ENCODE results near the gene BCAT1. TPM values are rescaled to one million over a fixed set of nuclear protein-coding genes. Genes with fewer than 3 reads are reported as not detected.
"Not testable (repeated sequence)": the region's sequence is repeated elsewhere in the genome, so short reads cannot be mapped to it uniquely, and the experiment has no call there.

Gene BCAT1
- total RNA-seq, 4 donors from 2014 or later: 11.4 to 39.3 (median 18.0) TPM

GRCh38 chr12:24964342-24964741 is 15.4 kb upstream of the BCAT1 start:
- H3K4me3 ChIP-seq: no peak overlapping the region

GRCh38 chr12:24960222-24960855 is 11.4 kb upstream of the BCAT1 start:
- Histone ChIP-seq H3K4me1 (no peaks in the 10 kb centered on the region), H3K4me3 (no peak overlapping the region), H3K36me3 (no peaks in the 10 kb centered on the region), H3K9me3 (peaks cover 0 to 27% (median 0%) of the 10 kb centered on the region in 3 donors), H3K27me3 (no peaks in the 10 kb centered on the region), H3K27ac (no peak overlapping the region)
- TF ChIP-seq CTCF (IDR thresholded peaks at IDR 0.05) (peak in 2 of 4 experiments; percentile 11 to 22), POLR2A (IDR thresholded peaks at IDR 0.05) (no peak)
- ATAC-seq: peak; percentile 34
- WGBS, 2 donors (ENCODE audit: low coverage in 1 of 2): 17% methylated on average over 2 of the region's 2 CpGs; no CpG with 5 or more reads in 1 of the 2 donors

More at GRCh38 chr12:24964342-24964741, 15.4 kb upstream of the BCAT1 start:
- no peaks in the 10 kb centered on the region for H3K4me1 ChIP-seq
- no peak for ATAC-seq
- 0% methylated on average over 1 of the region's 1 CpG for WGBS, 2 donors (ENCODE audit: low coverage in 1 of 2)
- TF ChIP-seq EP300 (IDR thresholded peaks at IDR 0.05): no peak
- TF ChIP-seq CTCF (IDR thresholded peaks at IDR 0.05): no peak
- no peak for TF ChIP-seq POLR2A (IDR thresholded peaks at IDR 0.05)
- no peak for TF ChIP-seq POLR2AphosphoS5 (IDR thresholded peaks at IDR 0.05)
- H3K36me3 ChIP-seq: no peaks in the 10 kb centered on the region
- no peak overlapping the region for H3K27ac ChIP-seq
- H3K27me3 ChIP-seq: no peaks in the 10 kb centered on the region
- H3K9me3 ChIP-seq: peaks cover 0 to 27% (median 0%) of the 10 kb centered on the region in 3 donors

- H3K36me3 ChIP-seq, ATAC-seq, H3K9me3 ChIP-seq, H3K4me3 ChIP-seq, H3K27me3 ChIP-seq, H3K4me1 ChIP-seq, H3K27ac ChIP-seq: not testable (repeated sequence)
- 89 to 94% methylated on average over 3 to 6 of the region's 6 CpGs for WGBS, 2 donors (ENCODE audit: low coverage in 1 of 2)
Measured at GRCh38 chr12:24956351-24956750, 7.5 kb upstream of the BCAT1 start.

- Histone ChIP-seq H3K27me3 (no peaks in the 10 kb centered on the region), H3K4me3 (no peak overlapping the region), H3K36me3 (no peaks in the 10 kb centered on the region), H3K9me3 (peaks cover 0 to 6% (median 0%) of the 10 kb centered on the region in 3 donors), H3K27ac (no peak overlapping the region), H3K4me1 (no peaks in the 10 kb centered on the region)
- ATAC-seq: no peak
- TF ChIP-seq CTCF (IDR thresholded peaks at IDR 0.05) (no peak), EP300 (IDR thresholded peaks at IDR 0.05) (no peak), POLR2A (IDR thresholded peaks at IDR 0.05) (no peak), POLR2AphosphoS5 (IDR thresholded peaks at IDR 0.05) (no peak)
- WGBS, 2 donors (ENCODE audit: low coverage in 1 of 2): 75% methylated on average over 5 of the region's 18 CpGs; no CpG with 5 or more reads in 1 of the 2 donors
Measured at GRCh38 chr12:24955853-24956252, 7.0 kb upstream of the BCAT1 start.

- no peak overlapping the region for H3K27ac ChIP-seq
- H3K36me3 ChIP-seq: no peaks in the 10 kb centered on the region
- TF ChIP-seq CTCF (IDR thresholded peaks at IDR 0.05) (no peak), POLR2AphosphoS5 (IDR thresholded peaks at IDR 0.05) (no peak)
- no peak overlapping the region for H3K4me3 ChIP-seq
- H3K9me3 ChIP-seq: peaks cover 0 to 1% (median 0%) of the 10 kb centered on the region in 3 donors
- no peaks in the 10 kb centered on the region for H3K27me3 ChIP-seq
- no peaks in the 10 kb centered on the region for H3K4me1 ChIP-seq
- 91 to 100% methylated on average over 3 of the region's 3 CpGs for WGBS, 2 donors (ENCODE audit: low coverage in 1 of 2)
- no peak for ATAC-seq
Measured at GRCh38 chr12:24955389-24955788, 6.5 kb upstream of the BCAT1 start.
